Astrocyte (in vitro differentiated cells and primary cell): ENCODE measurements around the gene EML3. TPM values are rescaled to one million over a fixed set of nuclear protein-coding genes. Genes with fewer than 3 reads are reported as not detected.
A peak's percentile ranks its signal among the peaks of the same experiment; 100 is the strongest.

Source experiments
- DNase-seq: peaks from one replicate; pipeline ENCODE4 v3.0.0-alpha.2; 2010; ENCODE audit warnings: low read depth
- FAIRE-seq: peaks from 2 replicates; lab custom pipeline; 2011; peaks lifted over from hg19 to GRCh38; lab: Jason Lieb, UNC
- H2AFZ ChIP-seq: 2 replicates; pipeline ENCODE4 v1.6.0; 2012; ENCODE audit warnings: low read depth, low read length, inconsistent platforms
- H3K27ac ChIP-seq: 2 replicates; pipeline ENCODE4 v1.5.1; 2011; ENCODE audit warnings: low read depth, low read length, inconsistent platforms
- H3K27me3 ChIP-seq: 2 replicates; pipeline ENCODE4 v1.6.0; 2011; ENCODE audit warnings: low read length, inconsistent platforms; ENCODE audit not compliant: insufficient read depth
- H3K36me3 ChIP-seq: 2 replicates; pipeline ENCODE4 v1.5.1; 2011; ENCODE audit warnings: low read length, inconsistent platforms; ENCODE audit not compliant: insufficient read depth
- H3K4me1 ChIP-seq: 2 replicates; pipeline ENCODE4 v1.5.1; 2011; ENCODE audit warnings: low read length, inconsistent platforms; ENCODE audit not compliant: insufficient read depth
- H3K4me2 ChIP-seq: 2 replicates; pipeline ENCODE4 v1.6.0; 2012; ENCODE audit warnings: low read length, inconsistent platforms
- H3K4me3 ChIP-seq: 2 replicates; pipeline ENCODE4 v1.5.1; 2011; ENCODE audit warnings: low read depth, mild to moderate bottlenecking, low read length, inconsistent platforms; ENCODE audit not compliant: insufficient read depth
- H3K79me2 ChIP-seq: 2 replicates; pipeline ENCODE4 v1.6.0; 2012; ENCODE audit warnings: mild to moderate bottlenecking, low read length, inconsistent platforms; ENCODE audit not compliant: insufficient read depth
- H3K9ac ChIP-seq: 2 replicates; pipeline ENCODE4 v1.6.0; 2012; ENCODE audit warnings: mild to moderate bottlenecking, low read length, inconsistent platforms
- H3K9me3 ChIP-seq: 2 replicates; pipeline ENCODE4 v1.5.1; 2012; ENCODE audit warnings: low read depth, mild to moderate bottlenecking, low read length, inconsistent platforms; ENCODE audit not compliant: insufficient read depth
- H4K20me1 ChIP-seq: 2 replicates; pipeline ENCODE4 v1.6.0; 2012; ENCODE audit warnings: low read length, inconsistent platforms; ENCODE audit not compliant: insufficient read depth
- H3K27ac Mint-ChIP-seq: one replicate; pipeline ENCODE4 v1.8.0; 2021; ENCODE audit warnings: mild to moderate bottlenecking, mixed read lengths; ENCODE audit not compliant: unreplicated experiment
- H3K27me3 Mint-ChIP-seq: one replicate; pipeline ENCODE4 v1.8.0; 2021; ENCODE audit warnings: low read depth, mixed read lengths; ENCODE audit not compliant: unreplicated experiment
- H3K36me3 Mint-ChIP-seq: one replicate; pipeline ENCODE4 v1.8.0; 2021; ENCODE audit warnings: low read depth, mixed read lengths; ENCODE audit not compliant: unreplicated experiment
- H3K4me1 Mint-ChIP-seq: one replicate; pipeline ENCODE4 v1.8.0; 2021; ENCODE audit warnings: low read depth, mixed read lengths; ENCODE audit not compliant: unreplicated experiment
- H3K4me3 Mint-ChIP-seq: one replicate; pipeline ENCODE4 v1.8.0; 2021; ENCODE audit warnings: mild to moderate bottlenecking, moderate library complexity, mixed read lengths; ENCODE audit not compliant: unreplicated experiment
- H3K9me3 Mint-ChIP-seq: one replicate; pipeline ENCODE4 v1.8.0; 2021; ENCODE audit warnings: mild to moderate bottlenecking, mixed read lengths; ENCODE audit not compliant: unreplicated experiment
- EZH2 ChIP-seq: IDR thresholded peaks from 2 replicates; pipeline ENCODE4 v1.6.1; 2012; ENCODE audit warnings: mild to moderate bottlenecking, low read length, inconsistent platforms; ENCODE audit not compliant: insufficient read depth
- total RNA-seq: library from RNA; stranded (reverse); gene quantifications from 2 replicates; pipeline ENCODE4 v1.2.1, GENCODE V29; 2021
- TF ChIP-seq, protein P1 (sequence below): IDR thresholded peaks from 2 replicates; pipeline ENCODE4 v1.5.1; 2011; ENCODE audit warnings: low read depth, mild to moderate bottlenecking, inconsistent platforms, low read length, moderate library complexity; ENCODE audit not compliant: insufficient read depth

EML3 gene
- total RNA-seq, 1 donor from 2014 or later = 25.5 TPM

- peak; percentile 9 for FAIRE-seq
- Histone ChIP-seq H3K27me3 (no peaks in the 10 kb centered on the region), H3K9me3 (no peaks in the 10 kb centered on the region), H3K9ac (peak within 1 kb of the TSS; percentile 98), H3K36me3 (peaks cover 19% of the 10 kb centered on the region), H3K4me1 (peaks cover 26% of the 10 kb centered on the region), H3K4me3 (peak within 1 kb of the TSS; percentile 94), H4K20me1 (peaks cover 42% of the 10 kb centered on the region), H3K79me2 (peaks cover 47% of the 10 kb centered on the region), H3K4me2 (peak within 1 kb of the TSS; percentile 89), H2AFZ (peak within 1 kb of the TSS; percentile 87), H3K27ac (peak within 1 kb of the TSS; percentile 87)
- Mint-ChIP-seq H3K4me3 (peak within 1 kb of the TSS; percentile 99), H3K9me3 (no peaks in the 10 kb centered on the region), H3K27ac (peak within 1 kb of the TSS; percentile 96), H3K4me1 (peaks cover 20% of the 10 kb centered on the region), H3K36me3 (peaks cover 43% of the 10 kb centered on the region), H3K27me3 (peaks cover 6% of the 10 kb centered on the region)
- no peak for TF ChIP-seq EZH2
- TF ChIP-seq, protein P1, sequence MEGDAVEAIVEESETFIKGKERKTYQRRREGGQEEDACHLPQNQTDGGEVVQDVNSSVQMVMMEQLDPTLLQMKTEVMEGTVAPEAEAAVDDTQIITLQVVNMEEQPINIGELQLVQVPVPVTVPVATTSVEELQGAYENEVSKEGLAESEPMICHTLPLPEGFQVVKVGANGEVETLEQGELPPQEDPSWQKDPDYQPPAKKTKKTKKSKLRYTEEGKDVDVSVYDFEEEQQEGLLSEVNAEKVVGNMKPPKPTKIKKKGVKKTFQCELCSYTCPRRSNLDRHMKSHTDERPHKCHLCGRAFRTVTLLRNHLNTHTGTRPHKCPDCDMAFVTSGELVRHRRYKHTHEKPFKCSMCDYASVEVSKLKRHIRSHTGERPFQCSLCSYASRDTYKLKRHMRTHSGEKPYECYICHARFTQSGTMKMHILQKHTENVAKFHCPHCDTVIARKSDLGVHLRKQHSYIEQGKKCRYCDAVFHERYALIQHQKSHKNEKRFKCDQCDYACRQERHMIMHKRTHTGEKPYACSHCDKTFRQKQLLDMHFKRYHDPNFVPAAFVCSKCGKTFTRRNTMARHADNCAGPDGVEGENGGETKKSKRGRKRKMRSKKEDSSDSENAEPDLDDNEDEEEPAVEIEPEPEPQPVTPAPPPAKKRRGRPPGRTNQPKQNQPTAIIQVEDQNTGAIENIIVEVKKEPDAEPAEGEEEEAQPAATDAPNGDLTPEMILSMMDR = no peak
- DNase-seq = peak; percentile 91
These were observed 11.0 kb downstream of the EML3 start, which contains the start of gene MTA2 for GRCh38 chr11:62601372-62602140. TSS of gene MTA2 (minus strand) at chr11:62601865. CDS start at chr11:62601450, 415 bp downstream.

DNA sequence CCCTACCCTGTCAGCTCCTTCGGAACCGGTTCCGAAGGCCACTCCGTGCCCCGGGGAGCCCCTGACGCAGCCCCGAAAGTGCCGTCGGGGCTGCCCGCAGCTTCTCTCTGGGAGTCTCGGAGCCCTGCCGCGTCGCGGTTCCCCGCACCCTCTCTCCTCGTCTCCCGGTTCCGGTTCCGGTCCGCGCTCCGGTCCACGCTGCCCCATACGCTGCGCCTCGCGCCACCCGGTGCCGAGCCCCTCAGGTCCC is 11.5 kb downstream of the EML3 start:
- peaks cover 26% of the 10 kb centered on the region for H3K4me1 ChIP-seq
- peaks cover 46% of the 10 kb centered on the region for H3K36me3 Mint-ChIP-seq
- H3K27me3 Mint-ChIP-seq = peaks cover 6% of the 10 kb centered on the region
- H3K79me2 ChIP-seq = peaks cover 52% of the 10 kb centered on the region
- H3K27ac Mint-ChIP-seq = peak overlapping the region; percentile 96
- H4K20me1 ChIP-seq = peaks cover 47% of the 10 kb centered on the region
- DNase-seq = no peak
- peak overlapping the region; percentile 99 for H3K4me3 Mint-ChIP-seq
- H3K9me3 Mint-ChIP-seq = no peaks in the 10 kb centered on the region
- no peak for TF ChIP-seq EZH2
- TF ChIP-seq, protein P1 = no peak
- peak overlapping the region; percentile 98 for H3K9ac ChIP-seq
- no peaks in the 10 kb centered on the region for H3K27me3 ChIP-seq
- peaks cover 22% of the 10 kb centered on the region for H3K36me3 ChIP-seq
- H3K4me2 ChIP-seq = peak overlapping the region; percentile 89
- no peaks in the 10 kb centered on the region for H3K9me3 ChIP-seq
- H3K4me1 Mint-ChIP-seq = peaks cover 20% of the 10 kb centered on the region
- no peak for FAIRE-seq
- peak overlapping the region; percentile 94 for H3K4me3 ChIP-seq
- peak overlapping the region; percentile 87 for H3K27ac ChIP-seq
- peak overlapping the region; percentile 53 for H2AFZ ChIP-seq
